Ovary (tissue), 9 donors: ENCODE data around the gene ACSS1. TPM values are rescaled to one million over a fixed set of nuclear protein-coding genes. Genes with fewer than 3 reads are reported as not detected.

Source experiments
- DNase-seq, 5 donors: peaks; one replicate each; pipeline ENCODE4 v3.0.0-alpha.2; 2019 to 2020
- H3K27ac ChIP-seq, 2 donors: fragments of 200-600 bp; one replicate each; pipeline versions ENCODE4 v1.5.1 to v1.8.0; 2019 to 2022
- H3K27me3 ChIP-seq: fragments of 200-600 bp; one replicate; pipeline ENCODE4 v1.8.0; 2022
- H3K36me3 ChIP-seq: fragments of 200-600 bp; sonication (generic); one replicate; pipeline ENCODE4 v1.5.1; 2019
- H3K4me1 ChIP-seq: one replicate; pipeline ENCODE4 v1.8.1; 2013; ENCODE audit warnings: mild to moderate bottlenecking, moderate library complexity; ENCODE audit not compliant: insufficient read depth
- H3K4me3 ChIP-seq: fragments of 200-600 bp; sonication (generic); one replicate; pipeline ENCODE4 v1.5.1; 2017
- H3K9me3 ChIP-seq, 2 donors: fragments of 200-600 bp in 1 of 2; sonication (generic) in 1 of 2; one replicate each; pipeline versions ENCODE4 v1.5.1 to v1.8.1; 2013 to 2019; ENCODE audit warnings: mild to moderate bottlenecking in 1 of 2, moderate library complexity in 1 of 2
- CTCF ChIP-seq, 3 donors: fragments of 450-650 bp in 2 of 3; fragments of 200-600 bp in 1 of 3; IDR thresholded peaks; one replicate each; pipeline versions ENCODE4 v1.5.1 to v1.8.0; 2016 to 2022; ENCODE audit warnings: antibody characterized with exemption in 3 of 3, mild to moderate bottlenecking in 1 of 3
- EP300 ChIP-seq: sonication (generic); formaldehyde crosslinking; IDR thresholded peaks from one replicate; pipeline ENCODE4 v1.6.1; 2017; ENCODE audit warnings: antibody characterized with exemption
- POLR2A ChIP-seq: fragments of 450-650 bp; IDR thresholded peaks from one replicate; pipeline ENCODE4 v1.6.1; 2017; ENCODE audit warnings: antibody characterized with exemption, mild to moderate bottlenecking, moderate library complexity
- whole genome bisulfite sequencing, 3 donors: extraction: QIAGEN DNeasy Blood & Tissue Kit in 1 of 3; methylation state at CpG; one replicate each; pipeline versions ENCODE4 v1.1.5 to v1.1.7; 2013 to 2017; 5-methylcytosine and 5-hydroxymethylcytosine counted together
- intact Hi-C, 4 donors: fragments of 100-400 bp; cut with DNase I; formaldehyde crosslinking; loops; one replicate each; pipeline versions ENCODE4 v1.11.0 to v1.15.1; 2022 to 2023
- polyA plus RNA-seq, 2 donors: library from polyadenylated mRNA; stranded (reverse); fragments of 200-250 nt in 1 of 2; fragments of 350-450 nt in 1 of 2; fragmentation: Illumina TruSeq in 1 of 2; extraction: RNeasy Lipid Tissue Mini Kit (QIAGEN cat#74804) in 1 of 2; gene quantifications; one replicate each; pipeline ENCODE4 v1.2.3, GENCODE V29; 2013 to 2014
- total RNA-seq, 7 donors: library from RNA; depleted of rRNA in 2 of 7; stranded (reverse); fragments of >200 nt in 2 of 7; fragmentation: NEBNext Ultra II Directional in 3 of 7; extraction: Animal tissue kit (Norgen Biotek cat#: 25700) in 3 of 7; gene quantifications; one replicate each; pipeline versions ENCODE4 v1.1.0 to v1.2.4, GENCODE V29; 2016 to 2023
- donor health status: DM: no; HTN: no; CAD: no; lungs with moderate emphysema.
- donor health status: DM: no; HTN: no; CAD: no.
- donor health status: Bipolar disorder and iron deficiency.
- donor health status: DM: yes; HTN: yes; CAD: no.
- donor health status: DM: no; HTN: no; CAD: no.
- donor health status: DM: yes; HTN: yes; CAD: no.

The ACSS1 gene
- total and polyA plus RNA-seq, 9 donors: 13.1 to 37.0 (median 29.0) TPM

- peak overlapping the region; percentile 15 to 49 for H3K27ac ChIP-seq
- H3K4me3 ChIP-seq: no peak overlapping the region
- peaks cover 30% of the 10 kb centered on the region for H3K4me1 ChIP-seq
- 88 to 94% (median 91%) methylated on average over 4 to 6 of the region's 6 CpGs for WGBS, 3 donors
- intact Hi-C loops: no loop called here
- DNase-seq: peak in 1 of 5 donors; percentile 20
- H3K9me3 ChIP-seq: no peaks in the 10 kb centered on the region
- no peak for TF ChIP-seq CTCF (IDR thresholded peaks at IDR 0.05)
- no peak for TF ChIP-seq POLR2A
- TF ChIP-seq EP300: no peak
- H3K27me3 ChIP-seq: no peaks in the 10 kb centered on the region
- no peaks in the 10 kb centered on the region for H3K36me3 ChIP-seq
Observed at GRCh38 chr20:25038591-25039015, 19.3 kb downstream of the ACSS1 start.

- WGBS, 3 donors: 51 to 71% (median 67%) methylated on average over 3 of the region's 3 CpGs
- no peak overlapping the region for H3K4me3 ChIP-seq
- H3K27me3 ChIP-seq: no peaks in the 10 kb centered on the region
- DNase-seq: no peak
- peaks cover 33% of the 10 kb centered on the region for H3K4me1 ChIP-seq
- intact Hi-C loops: no loop called here
- H3K9me3 ChIP-seq: no peaks in the 10 kb centered on the region
- H3K27ac ChIP-seq: no peak overlapping the region
- no peaks in the 10 kb centered on the region for H3K36me3 ChIP-seq
- TF ChIP-seq CTCF (IDR thresholded peaks at IDR 0.05) (no peak), EP300 (no peak), POLR2A (no peak)
Observed at GRCh38 chr20:25038103-25038410, 19.9 kb downstream of the ACSS1 start.

DNA sequence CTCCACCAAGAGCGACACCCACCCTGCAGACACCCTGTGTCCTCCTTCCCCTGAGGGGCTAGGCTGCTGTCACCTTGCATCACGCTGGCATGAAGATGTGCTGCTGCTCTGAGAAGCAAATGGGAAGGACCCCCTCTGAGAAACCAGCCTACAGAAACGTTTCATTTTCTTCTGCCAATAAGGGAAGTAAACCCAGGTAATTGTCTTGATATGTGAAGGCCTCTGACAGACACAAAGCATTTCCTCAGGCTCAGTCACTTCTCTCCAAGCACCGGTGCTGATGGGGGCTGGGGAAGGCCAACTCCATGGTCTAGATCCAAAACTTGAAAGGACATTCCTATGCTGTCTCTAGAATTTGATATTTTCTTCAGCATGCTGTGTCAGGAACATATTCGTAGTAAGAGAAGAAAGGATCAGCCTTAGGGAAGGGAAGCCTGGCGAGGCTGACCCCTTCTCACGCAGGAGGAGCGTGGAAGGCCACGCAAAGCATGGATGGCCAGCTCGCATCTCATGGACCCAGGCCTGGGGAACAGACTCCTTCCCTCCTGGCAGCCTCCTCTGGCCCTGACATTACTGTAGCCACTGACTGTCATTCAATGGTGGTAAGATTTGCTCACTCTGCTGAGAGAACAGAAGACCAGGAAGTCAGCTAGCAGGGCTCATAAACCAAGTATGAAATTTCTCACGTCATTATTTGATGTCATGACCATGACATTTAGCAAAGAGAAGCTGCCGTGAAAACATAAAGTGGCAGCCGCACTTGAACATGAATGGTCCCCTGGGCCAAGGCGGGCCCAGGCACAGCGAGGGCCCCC lies 20.4 kb downstream of the ACSS1 start:
- Histone ChIP-seq H3K36me3 (no peaks in the 10 kb centered on the region), H3K9me3 (no peaks in the 10 kb centered on the region), H3K4me3 (no peak overlapping the region), H3K27me3 (no peaks in the 10 kb centered on the region), H3K4me1 (peaks cover 38% of the 10 kb centered on the region), H3K27ac (no peak overlapping the region)
- WGBS, 3 donors: 85% methylated on average over 15 of the region's 15 CpGs
- intact Hi-C loops: no loop called here
- DNase-seq: peak in 2 of 5 donors; percentile 12 to 15
- TF ChIP-seq POLR2A (no peak), CTCF (IDR thresholded peaks at IDR 0.05) (no peak), EP300 (no peak)

DNA sequence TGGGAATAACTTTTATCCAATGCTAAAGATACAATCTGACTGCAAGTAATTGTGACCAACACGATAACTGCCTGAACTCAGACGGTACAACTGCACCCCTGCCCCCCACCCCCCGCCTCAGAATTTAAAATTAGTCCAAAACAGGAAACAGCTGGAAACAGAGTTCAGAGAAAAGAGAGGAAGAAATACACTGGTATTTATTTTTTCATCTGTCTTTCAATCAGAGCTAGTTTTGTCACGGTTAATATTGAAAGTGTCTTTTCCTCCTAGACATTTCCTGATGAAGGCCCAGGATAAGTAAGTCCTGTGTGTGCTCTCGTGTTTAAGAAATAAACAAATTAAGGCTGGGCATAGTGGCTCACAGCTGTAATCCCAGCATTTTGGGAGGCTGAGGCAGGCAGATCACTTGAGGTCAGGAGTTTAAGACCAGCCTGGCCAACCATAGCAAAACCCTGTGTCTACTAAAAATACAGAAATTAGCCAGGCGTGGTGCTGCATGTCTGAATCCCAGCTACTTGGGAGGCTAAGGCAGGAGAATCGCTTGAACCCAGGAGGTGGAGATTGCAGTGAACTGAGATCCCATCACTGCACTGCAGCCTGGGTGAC lies 21.5 kb downstream of the ACSS1 start:
- DNase-seq: no peak
- Histone ChIP-seq H3K4me1 (peaks cover 45% of the 10 kb centered on the region), H3K9me3 (no peaks in the 10 kb centered on the region), H3K4me3 (no peak overlapping the region), H3K27me3 (no peaks in the 10 kb centered on the region), H3K36me3 (no peaks in the 10 kb centered on the region), H3K27ac (no peak overlapping the region)
- TF ChIP-seq CTCF (IDR thresholded peaks at IDR 0.05) (no peak), POLR2A (no peak), EP300 (no peak)
- 23 to 43% (median 28%) methylated on average over 7 of the region's 7 CpGs for WGBS, 3 donors
- intact Hi-C loops: no loop called here
